ENCODE measurements around the gene PAN3. TPM values are rescaled to one million over a fixed set of nuclear protein-coding genes. Genes with fewer than 3 reads are reported as not detected.

The PAN3 gene
- total and polyA plus RNA-seq, 7 donors: 5.1 to 43.3 (median 39.2) TPM

GRCh38 chr13:28301839-28302238 lies 163.5 kb downstream of the PAN3 start:
- Histone ChIP-seq H3K9me3 (no peaks in the 10 kb centered on the region), H3K27ac (no peak overlapping the region), H3K27me3 (no peaks in the 10 kb centered on the region), H3K36me3 (no peaks in the 10 kb centered on the region), H3K4me1 (no peaks in the 10 kb centered on the region), H3K4me3 (no peak overlapping the region)
- TF ChIP-seq POLR2AphosphoS5 (IDR thresholded peaks at IDR 0.05) (no peak), EP300 (IDR thresholded peaks at IDR 0.05) (no peak), POLR2A (IDR thresholded peaks at IDR 0.05) (no peak), CTCF (IDR thresholded peaks at IDR 0.05) (no peak)
- intact Hi-C loops (cut with DNase I): no loop called here
- no peak for DNase-seq
- WGBS, 2 donors: 54 to 74% methylated on average over 4 of the region's 4 CpGs

GRCh38 chr13:28306325-28306724 lies 168.0 kb downstream of the PAN3 start:
- Histone ChIP-seq H3K4me1 (no peaks in the 10 kb centered on the region), H3K9me3 (no peaks in the 10 kb centered on the region), H3K27ac (no peak overlapping the region), H3K27me3 (no peaks in the 10 kb centered on the region), H3K4me3 (no peak overlapping the region), H3K36me3 (no peaks in the 10 kb centered on the region)
- intact Hi-C loops (cut with DNase I): no loop called here
- DNase-seq: no peak
- no peak for TF ChIP-seq POLR2AphosphoS5 (IDR thresholded peaks at IDR 0.05)
- TF ChIP-seq EP300 (IDR thresholded peaks at IDR 0.05): no peak
- TF ChIP-seq CTCF (IDR thresholded peaks at IDR 0.05): no peak
- 80 to 88% methylated on average over 10 of the region's 10 CpGs for WGBS, 2 donors

- WGBS, 2 donors: 71 to 84% methylated on average over 6 of the region's 6 CpGs
- Histone ChIP-seq H3K4me3 (no peak overlapping the region), H3K36me3 (no peaks in the 10 kb centered on the region), H3K9me3 (no peaks in the 10 kb centered on the region), H3K27ac (no peak overlapping the region), H3K27me3 (no peaks in the 10 kb centered on the region), H3K4me1 (no peaks in the 10 kb centered on the region)
- DNase-seq: no peak
- TF ChIP-seq POLR2AphosphoS5 (IDR thresholded peaks at IDR 0.05): no peak
- intact Hi-C loops (cut with DNase I): no loop called here
Observed at GRCh38 chr13:28313579-28313978, 175.2 kb downstream of the PAN3 start.

- Histone ChIP-seq H3K9me3 (no peaks in the 10 kb centered on the region), H3K4me3 (no peak overlapping the region), H3K27me3 (no peaks in the 10 kb centered on the region), H3K4me1 (no peaks in the 10 kb centered on the region), H3K36me3 (no peaks in the 10 kb centered on the region), H3K27ac (no peak overlapping the region)
- DNase-seq: no peak
- WGBS, 2 donors: 62 to 89% methylated on average over 6 of the region's 6 CpGs
- TF ChIP-seq POLR2A (IDR thresholded peaks at IDR 0.05) (no peak), CTCF (IDR thresholded peaks at IDR 0.05) (no peak), EP300 (IDR thresholded peaks at IDR 0.05) (no peak), POLR2AphosphoS5 (IDR thresholded peaks at IDR 0.05) (no peak)
- intact Hi-C loops (cut with DNase I): no loop called here
Observed at GRCh38 chr13:28314879-28315278, 176.5 kb downstream of the PAN3 start.

GRCh38 chr13:28316129-28316528 lies 177.8 kb downstream of the PAN3 start:
- intact Hi-C loops (cut with DNase I): no loop called here
- no peak overlapping the region for H3K27ac ChIP-seq
- peaks cover 0 to 3% (median 0%) of the 10 kb centered on the region in 4 donors for H3K4me1 ChIP-seq
- no peaks in the 10 kb centered on the region for H3K27me3 ChIP-seq
- H3K4me3 ChIP-seq: no peak overlapping the region
- TF ChIP-seq POLR2A (IDR thresholded peaks at IDR 0.05): no peak
- no peak for TF ChIP-seq POLR2AphosphoS5 (IDR thresholded peaks at IDR 0.05)
- TF ChIP-seq EP300 (IDR thresholded peaks at IDR 0.05): no peak
- TF ChIP-seq CTCF (IDR thresholded peaks at IDR 0.05): no peak
- H3K36me3 ChIP-seq: no peaks in the 10 kb centered on the region
- 67 to 78% methylated on average over 5 of the region's 5 CpGs for WGBS, 2 donors
- no peak for DNase-seq
- no peaks in the 10 kb centered on the region for H3K9me3 ChIP-seq

All from sigmoid colon (tissue), 7 donors.